ENCODE results near the gene STK25.

Gene STK25

DNA sequence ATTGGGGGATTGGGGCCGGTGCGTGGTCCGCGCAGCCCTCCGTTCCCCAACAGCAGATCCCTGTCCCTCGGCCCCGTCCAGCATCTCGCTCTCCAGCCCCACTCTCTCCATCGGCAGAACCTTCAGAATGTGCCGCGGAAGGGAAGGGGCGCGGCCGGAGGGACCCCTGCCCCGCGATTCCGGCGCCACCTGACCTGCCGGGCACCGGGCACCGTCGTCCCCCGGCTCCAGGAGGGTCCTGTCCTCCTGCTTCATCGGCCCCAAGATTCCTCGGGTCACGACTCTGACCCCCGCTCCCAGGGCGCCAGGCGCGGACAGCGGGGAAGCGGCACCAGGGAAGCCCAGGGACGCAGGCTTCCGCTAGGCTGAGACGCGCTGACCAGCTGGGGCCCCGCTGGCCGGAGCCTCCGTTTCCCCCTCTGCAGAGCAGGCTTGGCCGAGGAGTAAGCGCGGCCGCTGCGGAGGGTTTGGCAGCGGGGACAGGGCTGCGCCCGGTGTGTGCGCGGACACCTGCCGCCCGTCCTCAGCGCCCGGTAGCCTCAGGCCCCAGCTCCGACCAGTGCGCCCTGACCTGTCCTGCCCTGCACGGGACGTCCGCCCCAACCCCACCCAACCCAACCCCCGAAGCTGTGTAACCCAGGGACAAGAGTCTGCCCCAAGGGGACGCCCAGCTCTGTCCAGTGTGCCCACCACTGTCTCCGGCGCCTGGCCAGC lies 33.3 kb upstream of the STK25 start:
- Histone ChIP-seq H3K4me3 (peak overlapping the region in 1 of 2 donors; percentile 39), H3K27me3 (peaks cover 0 to 68% of the 10 kb centered on the region in 2 donors), H3K36me3 (no peaks in the 10 kb centered on the region), H3K9me3 (no peaks in the 10 kb centered on the region), H3K27ac (no peak overlapping the region), H3K4me1 (peaks cover 0 to 29% (median 18%) of the 10 kb centered on the region in 4 donors)
- DNase-seq, result no peak
- TF ChIP-seq, protein P1, sequence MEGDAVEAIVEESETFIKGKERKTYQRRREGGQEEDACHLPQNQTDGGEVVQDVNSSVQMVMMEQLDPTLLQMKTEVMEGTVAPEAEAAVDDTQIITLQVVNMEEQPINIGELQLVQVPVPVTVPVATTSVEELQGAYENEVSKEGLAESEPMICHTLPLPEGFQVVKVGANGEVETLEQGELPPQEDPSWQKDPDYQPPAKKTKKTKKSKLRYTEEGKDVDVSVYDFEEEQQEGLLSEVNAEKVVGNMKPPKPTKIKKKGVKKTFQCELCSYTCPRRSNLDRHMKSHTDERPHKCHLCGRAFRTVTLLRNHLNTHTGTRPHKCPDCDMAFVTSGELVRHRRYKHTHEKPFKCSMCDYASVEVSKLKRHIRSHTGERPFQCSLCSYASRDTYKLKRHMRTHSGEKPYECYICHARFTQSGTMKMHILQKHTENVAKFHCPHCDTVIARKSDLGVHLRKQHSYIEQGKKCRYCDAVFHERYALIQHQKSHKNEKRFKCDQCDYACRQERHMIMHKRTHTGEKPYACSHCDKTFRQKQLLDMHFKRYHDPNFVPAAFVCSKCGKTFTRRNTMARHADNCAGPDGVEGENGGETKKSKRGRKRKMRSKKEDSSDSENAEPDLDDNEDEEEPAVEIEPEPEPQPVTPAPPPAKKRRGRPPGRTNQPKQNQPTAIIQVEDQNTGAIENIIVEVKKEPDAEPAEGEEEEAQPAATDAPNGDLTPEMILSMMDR (IDR thresholded peaks at IDR 0.05), result no peak
- intact Hi-C loops (cut with DNase I; ENCODE audit: low total_unique reads), result no loop called here

DNA sequence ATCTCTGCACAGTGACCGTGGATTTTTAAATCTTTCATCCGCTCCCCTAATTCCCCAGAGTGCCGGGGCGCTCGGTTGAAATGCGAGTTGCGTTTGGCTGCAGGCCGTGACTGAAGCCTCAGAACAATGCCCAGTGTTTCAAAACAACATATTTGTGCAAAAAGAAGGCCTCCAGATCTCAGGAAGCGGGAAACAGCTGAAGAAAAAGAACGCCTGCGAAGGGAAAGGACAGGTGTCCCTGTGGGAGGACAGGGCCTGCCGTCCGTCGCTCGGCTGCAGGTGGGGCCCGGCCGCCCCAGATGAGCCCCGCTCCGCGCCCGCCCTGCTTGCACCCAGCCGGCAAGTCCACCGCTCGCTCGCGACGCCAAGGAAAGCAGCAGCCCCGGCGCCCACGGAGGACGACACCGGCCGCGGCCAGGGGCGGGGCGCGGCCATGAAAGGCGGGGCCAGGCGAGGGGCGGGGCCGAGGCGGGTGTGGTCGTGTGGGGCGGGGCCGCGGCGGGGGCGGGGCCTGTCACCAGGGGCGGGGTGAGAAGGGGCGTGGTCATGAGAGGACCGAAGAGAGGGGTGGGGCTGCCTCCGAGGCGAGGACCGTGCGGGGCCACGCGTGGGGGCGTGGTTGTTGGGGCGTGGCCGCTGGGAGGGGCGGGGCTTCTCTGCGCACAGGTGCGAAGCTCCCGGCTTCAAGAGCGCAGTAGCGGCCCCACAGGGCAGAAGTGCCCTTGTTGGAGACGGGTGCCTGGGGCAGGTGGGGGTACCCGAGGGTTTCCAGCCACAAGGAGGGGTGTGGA lies 32.6 kb upstream of the STK25 start:
- Histone ChIP-seq H3K4me3 (peak overlapping the region; percentile 28 to 39), H3K9me3 (no peaks in the 10 kb centered on the region), H3K36me3 (no peaks in the 10 kb centered on the region), H3K27me3 (peaks cover 0 to 60% of the 10 kb centered on the region in 2 donors), H3K27ac (no peak overlapping the region), H3K4me1 (peaks cover 0 to 26% (median 17%) of the 10 kb centered on the region in 4 donors)
- no peak for DNase-seq
- TF ChIP-seq, protein P1 (IDR thresholded peaks at IDR 0.05), result no peak
- intact Hi-C loops (cut with DNase I; ENCODE audit: low total_unique reads), result no loop called here

DNA sequence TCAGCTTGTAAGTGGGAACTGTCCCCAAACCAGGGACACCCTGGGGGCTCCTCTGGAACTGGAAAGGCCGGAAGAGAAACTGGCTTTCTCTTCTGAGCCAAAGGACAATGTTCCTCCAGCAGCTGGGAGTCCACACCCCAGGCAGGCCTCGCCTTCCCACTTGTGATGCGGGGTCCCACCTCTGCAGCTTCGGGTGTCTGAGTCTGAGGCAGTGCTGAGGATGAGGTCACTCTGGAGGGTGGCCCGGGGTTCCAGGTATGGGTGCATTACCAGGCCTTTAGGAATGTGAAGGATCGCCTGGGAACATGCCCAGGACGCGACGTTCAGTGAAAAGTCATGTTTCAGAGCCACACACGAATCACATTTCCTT lies 32.0 kb upstream of the STK25 start:
- Histone ChIP-seq H3K27ac (no peak overlapping the region), H3K4me3 (peak overlapping the region; percentile 28 to 39), H3K27me3 (peaks cover 0 to 54% of the 10 kb centered on the region in 2 donors), H3K4me1 (peaks cover 0 to 26% (median 17%) of the 10 kb centered on the region in 4 donors), H3K9me3 (no peaks in the 10 kb centered on the region), H3K36me3 (no peaks in the 10 kb centered on the region)
- TF ChIP-seq, protein P1 (IDR thresholded peaks at IDR 0.05), result no peak
- intact Hi-C loops (cut with DNase I; ENCODE audit: low total_unique reads), result no loop called here
- no peak for DNase-seq

DNA sequence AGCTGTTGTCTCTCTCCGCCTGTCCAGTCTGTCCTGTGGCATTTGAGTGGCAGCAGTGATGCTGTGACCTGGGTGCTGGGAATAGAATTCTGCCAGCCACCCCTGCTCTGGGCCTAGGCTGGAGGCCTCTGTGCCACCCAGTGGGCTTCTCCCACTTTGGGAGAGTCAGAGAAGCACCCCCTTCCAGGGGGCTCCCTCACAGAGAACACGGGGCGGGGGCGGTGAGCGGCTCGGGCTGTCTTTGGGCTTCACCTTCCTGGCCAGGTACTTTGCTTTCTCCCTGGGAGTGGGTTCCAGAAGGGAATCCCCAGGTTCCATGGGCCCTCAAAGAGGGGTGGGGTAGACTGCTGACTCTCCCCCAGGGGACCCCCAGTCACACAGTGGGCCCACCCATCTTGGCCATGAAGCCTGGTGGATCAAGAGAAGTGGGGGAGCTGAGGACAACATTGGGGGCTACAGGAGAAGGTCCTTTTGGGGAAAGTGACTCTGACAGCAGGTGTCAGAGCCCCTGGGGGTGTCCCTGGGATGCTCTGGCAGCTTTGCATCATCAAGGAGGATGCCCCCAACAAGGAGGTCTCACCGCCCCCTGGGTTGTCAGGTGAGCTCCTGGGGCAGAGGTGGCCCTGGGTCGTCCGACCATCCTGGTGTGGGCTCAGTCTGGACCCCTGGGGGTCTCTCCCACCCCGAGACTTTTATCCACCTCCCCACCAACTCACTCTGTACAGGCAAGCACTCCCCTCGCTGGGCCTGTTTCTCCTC lies 31.4 kb upstream of the STK25 start:
- intact Hi-C loops (cut with DNase I; ENCODE audit: low total_unique reads), result no loop called here
- no peaks in the 10 kb centered on the region for H3K9me3 ChIP-seq

More for the DNA sequence above, 31.4 kb upstream of the STK25 start:
- TF ChIP-seq, protein P1 (IDR thresholded peaks at IDR 0.05), result no peak
- H3K36me3 ChIP-seq, result no peaks in the 10 kb centered on the region
- peaks cover 0 to 26% (median 17%) of the 10 kb centered on the region in 4 donors for H3K4me1 ChIP-seq
- H3K4me3 ChIP-seq, result no peak overlapping the region
- peaks cover 0 to 55% of the 10 kb centered on the region in 2 donors for H3K27me3 ChIP-seq
- no peak for DNase-seq
- no peak overlapping the region for H3K27ac ChIP-seq
